Measurements from ENCODE around the gene ENTR1.

Gene ENTR1

DNA sequence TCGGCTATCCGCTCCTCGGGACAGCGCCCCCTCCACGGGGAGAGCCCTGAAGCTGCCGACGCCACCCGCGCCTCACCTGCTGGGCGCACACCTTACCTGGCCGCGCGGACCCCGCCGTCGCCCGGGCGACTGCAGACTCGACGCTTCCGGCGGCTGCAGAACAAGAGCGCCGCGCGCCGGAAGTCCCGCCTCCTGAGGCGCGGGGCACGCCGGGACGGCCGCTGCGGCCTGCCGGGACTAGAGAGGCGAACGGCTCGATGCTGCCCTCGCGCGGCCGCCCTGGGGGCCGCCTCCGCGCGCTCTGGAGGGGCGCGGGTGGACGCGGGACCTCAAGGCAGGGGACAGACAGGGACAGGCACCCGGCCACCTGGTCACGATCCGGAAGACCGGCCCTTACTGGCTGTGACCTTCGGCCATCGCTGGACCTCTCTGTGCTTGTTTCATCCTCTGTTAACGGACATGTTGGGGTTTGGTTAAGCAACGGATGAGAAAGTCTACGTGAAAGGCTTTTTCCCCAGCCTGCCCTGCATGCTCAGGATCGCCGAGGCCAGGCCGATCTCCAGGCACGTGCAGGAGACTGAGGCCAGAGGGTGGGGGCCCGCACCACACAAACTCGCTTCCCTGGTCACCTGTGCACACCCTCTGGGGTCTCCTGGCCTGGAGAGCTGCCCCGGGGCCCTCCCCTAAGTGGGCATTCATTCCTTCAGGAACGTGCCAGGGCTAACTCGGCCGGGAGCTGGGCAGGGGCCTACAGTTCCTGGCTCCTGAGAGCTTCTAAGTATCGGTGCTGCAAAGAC, 10.2 kb downstream of the ENTR1 start, which contains the start of gene SNAPC4:
TSS of gene SNAPC4 (minus strand) at position 133 of the 797 bp plus-strand sequence. CDS start 1,742 bp downstream, outside the sequence.
- in situ Hi-C loops (cut with HindIII; ENCODE audit: low sequenced_read_pairs) = no loop called here

- in situ Hi-C loops (cut with HindIII; ENCODE audit: low sequenced_read_pairs) = no loop called here
Observed at GRCh38 chr9:136399176-136400037, 11.0 kb downstream of the ENTR1 start.

GRCh38 chr9:136398286-136398685, 12.1 kb downstream of the ENTR1 start:
- in situ Hi-C loops (cut with HindIII; ENCODE audit: low sequenced_read_pairs) = no loop called here

- in situ Hi-C loops (cut with HindIII; ENCODE audit: low sequenced_read_pairs) = no loop called here
Observed at GRCh38 chr9:136397643-136398042, 12.8 kb downstream of the ENTR1 start.

DNA sequence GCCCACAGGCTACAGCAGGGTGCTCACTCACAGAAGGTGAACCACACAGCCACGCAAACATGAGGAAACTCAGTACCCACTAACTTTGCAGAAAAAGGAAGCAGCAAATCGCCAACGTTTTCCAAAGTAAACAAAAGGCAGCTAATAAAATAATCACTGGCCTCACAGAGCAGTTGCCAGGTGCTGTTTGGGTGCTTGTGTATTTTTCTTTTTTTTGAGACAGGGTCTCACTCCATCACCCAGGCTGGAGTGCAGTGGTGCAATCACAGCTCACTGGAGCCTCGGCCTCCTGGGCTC, 14.2 kb downstream of the ENTR1 start:
- in situ Hi-C loops (cut with HindIII; ENCODE audit: low sequenced_read_pairs) = no loop called here

GRCh38 chr9:136395345-136396218, 14.8 kb downstream of the ENTR1 start:
- in situ Hi-C loops (cut with HindIII; ENCODE audit: low sequenced_read_pairs) = no loop called here

DNA sequence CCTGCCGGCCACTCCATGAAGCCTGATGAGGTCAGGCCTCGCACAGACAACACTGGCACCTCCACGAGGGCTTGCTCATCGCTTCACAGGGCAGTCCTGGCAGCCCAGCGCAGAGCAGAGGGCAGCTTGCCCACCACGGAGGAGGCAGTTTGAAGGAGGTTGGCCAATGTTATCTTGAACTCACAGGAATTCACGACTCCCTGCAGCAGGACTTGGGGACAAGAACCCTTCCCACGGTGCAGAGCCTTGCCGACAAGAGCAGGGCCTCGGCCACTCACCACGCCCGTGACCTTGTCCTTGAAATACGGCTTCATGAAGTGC, 15.4 kb downstream of the ENTR1 start:
- in situ Hi-C loops (cut with HindIII; ENCODE audit: low sequenced_read_pairs) = no loop called here

DNA sequence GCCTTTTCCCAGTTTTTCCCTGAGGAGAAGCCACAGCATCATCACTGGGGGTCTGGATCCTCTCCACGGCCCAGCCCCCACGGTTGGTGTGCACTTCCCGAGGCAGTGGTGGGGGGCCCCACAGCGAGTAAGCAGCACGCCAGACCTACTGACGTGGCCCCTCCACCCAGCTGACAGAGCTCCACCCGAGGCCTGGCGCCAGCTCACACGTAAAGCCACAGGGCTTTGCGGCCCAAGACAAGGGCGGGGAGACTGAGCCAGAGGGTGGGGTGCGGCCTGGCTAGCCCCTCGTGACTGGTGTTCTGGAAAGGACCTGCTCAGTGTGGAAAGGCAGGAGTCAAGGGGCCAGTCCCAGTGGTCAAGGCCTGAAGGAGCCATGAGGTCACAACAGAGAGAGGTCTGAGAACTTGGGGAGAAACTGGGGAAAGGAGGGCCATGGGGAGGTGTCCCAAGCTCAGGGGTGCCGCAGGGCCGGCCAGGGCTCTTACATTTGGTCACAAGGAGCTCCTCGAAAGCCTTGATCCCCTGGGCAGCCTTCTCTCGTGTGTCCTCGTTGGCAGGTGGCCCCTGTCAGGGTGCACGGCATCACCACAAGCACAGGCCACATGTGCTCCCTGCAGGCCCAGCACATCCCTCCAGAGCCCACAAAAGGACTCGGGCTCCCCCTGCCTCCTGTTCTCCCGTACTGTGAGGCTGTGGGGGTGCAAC, 15.9 kb downstream of the ENTR1 start:
- in situ Hi-C loops (cut with HindIII; ENCODE audit: low sequenced_read_pairs) = no loop called here

DNA sequence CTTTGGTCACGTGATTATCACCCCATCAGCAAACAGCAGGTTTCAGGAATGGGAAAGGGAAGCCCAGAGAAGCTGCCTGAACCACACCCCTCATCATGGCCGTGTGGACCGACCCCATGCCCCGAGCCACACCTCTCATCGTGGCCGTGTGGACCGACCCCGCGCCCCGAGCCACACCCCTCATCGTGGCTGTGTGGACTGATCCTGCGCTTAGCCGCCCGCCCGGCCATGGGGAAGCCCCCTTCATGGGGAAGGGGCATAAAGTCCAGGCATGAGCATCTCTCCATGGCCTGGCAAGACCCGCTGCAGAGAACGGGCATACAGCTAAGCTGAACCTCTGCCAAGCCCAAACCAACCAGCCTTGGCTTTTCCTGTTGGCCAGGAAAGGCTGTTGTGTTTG, 16.9 kb downstream of the ENTR1 start:
- in situ Hi-C loops (cut with HindIII; ENCODE audit: low sequenced_read_pairs) = no loop called here

DNA sequence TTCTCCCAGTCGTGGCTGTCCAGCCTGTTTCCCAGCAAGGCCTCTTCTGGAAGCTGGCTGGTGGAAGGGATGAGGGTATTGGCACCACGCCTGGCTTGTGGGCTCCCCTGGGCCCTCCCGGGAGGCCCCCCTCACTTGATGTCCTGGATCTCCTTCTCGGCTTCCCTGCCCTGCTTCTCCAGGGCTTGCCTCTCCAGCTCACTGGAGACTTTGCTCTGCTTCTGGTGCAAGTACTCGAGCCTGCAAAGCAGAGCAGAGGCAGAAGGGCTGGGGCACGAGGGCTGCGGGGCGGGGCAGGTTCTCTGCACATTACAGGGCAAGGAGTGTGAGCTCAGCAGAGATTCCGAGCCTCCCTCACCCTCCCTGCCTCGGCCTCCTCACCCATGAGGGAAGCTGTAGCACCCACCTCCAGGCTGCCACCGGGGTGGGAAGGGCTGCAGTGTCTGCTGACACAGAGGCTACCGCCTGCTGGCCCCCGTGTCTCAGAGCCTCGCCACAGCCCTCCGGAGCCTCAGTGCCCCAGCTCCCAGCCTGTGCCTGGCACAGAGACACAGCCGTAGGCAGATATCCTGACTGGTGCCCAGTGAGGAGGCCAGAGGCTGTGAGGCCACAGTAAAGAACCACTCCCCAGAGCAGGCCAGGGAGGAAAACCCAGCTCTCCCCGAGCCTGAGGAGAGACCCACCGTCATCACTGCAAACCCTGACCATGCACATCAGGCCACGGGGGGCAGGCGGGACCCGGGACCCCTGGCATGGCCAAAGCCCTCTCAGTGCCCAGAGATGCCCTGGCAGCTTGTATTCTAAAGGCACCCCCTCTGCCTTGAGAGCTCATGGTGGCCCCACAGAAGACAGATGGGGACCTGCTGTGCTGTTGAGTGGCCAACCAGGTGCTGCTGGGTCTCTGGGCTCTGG, 17.6 kb downstream of the ENTR1 start:
- in situ Hi-C loops (cut with HindIII; ENCODE audit: low sequenced_read_pairs) = no loop called here

DNA sequence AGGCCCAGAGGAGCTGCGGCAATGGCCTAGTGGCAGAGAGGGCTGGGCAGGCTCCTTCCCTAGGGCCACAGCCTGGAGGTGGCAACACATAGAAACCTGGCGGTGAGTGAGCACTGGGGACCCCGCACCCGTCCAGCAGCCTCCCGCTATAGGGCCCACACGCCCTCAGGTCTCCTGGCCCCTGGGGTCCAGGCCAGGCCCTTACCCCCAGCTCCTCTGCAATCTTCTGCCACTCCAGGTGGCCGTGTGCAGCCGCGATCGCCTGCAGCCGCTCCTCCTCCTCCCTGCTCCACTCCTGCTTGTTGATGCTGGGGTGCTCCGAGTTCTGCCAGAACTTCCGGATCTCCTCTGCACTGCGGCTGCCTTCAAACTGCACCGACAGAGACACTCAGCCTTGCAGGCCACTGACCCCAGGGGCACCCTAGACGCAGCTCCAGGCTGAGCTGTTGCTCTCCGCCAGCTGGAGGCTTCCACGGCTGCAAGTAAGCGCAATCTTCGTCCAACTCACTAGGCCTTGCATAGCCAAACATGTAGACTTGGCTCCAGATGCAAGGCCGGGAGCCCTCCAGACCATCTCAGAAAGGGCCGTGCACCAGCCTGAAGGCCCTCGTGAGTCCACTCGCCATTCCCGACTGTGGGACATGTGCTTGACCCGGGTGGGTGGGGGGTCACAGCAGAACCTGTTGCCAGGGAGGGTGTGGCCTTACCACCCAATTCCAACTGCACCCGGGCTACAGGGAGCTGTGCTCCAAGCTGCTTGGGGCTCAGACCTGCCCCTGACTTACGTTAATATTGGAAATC, 18.5 kb downstream of the ENTR1 start:
- in situ Hi-C loops (cut with HindIII; ENCODE audit: low sequenced_read_pairs) = no loop called here

- in situ Hi-C loops (cut with HindIII; ENCODE audit: low sequenced_read_pairs) = no loop called here
Observed at GRCh38 chr9:136389396-136389795, 21.0 kb downstream of the ENTR1 start.

DNA sequence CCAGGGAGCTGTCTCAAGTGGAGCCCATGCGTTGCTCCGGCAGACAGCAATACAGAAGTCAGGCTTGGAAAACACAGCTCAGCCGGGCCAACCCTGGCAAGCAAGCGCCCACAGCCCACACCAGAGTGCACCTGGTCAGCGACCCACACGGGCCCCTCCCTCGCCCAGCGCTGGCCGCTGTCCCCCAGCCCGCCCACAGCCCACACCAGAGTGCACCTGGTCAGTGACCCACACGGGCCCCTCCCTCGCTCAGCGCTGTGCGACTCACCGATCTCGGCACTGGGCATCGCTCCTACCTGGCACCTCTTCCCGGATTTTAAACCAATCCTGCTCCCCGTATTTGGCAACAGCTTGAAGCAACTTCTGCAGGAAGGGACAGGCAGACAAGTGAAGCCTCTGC, 23.2 kb downstream of the ENTR1 start:
- in situ Hi-C loops (cut with HindIII; ENCODE audit: low sequenced_read_pairs) = no loop called here

DNA sequence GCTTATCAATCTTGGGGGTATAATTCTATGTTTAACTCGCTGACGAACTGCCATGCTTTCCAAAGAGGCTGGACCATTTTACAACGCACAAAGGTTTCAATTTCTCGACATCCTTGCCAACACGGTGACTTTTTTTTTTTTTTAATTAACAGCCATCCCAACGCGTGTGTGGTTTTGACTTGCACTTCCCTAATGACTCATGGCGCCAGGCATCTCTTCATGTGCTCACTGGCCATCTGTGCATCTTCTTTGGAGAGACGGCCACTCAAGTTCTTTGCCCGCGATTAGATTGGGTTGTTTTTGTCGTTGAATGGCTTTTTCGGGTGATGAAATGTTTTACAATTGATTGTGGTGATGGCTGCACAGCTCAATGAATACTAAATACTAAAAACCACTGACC, 24.4 kb downstream of the ENTR1 start:
- in situ Hi-C loops (cut with HindIII; ENCODE audit: low sequenced_read_pairs) = no loop called here

DNA sequence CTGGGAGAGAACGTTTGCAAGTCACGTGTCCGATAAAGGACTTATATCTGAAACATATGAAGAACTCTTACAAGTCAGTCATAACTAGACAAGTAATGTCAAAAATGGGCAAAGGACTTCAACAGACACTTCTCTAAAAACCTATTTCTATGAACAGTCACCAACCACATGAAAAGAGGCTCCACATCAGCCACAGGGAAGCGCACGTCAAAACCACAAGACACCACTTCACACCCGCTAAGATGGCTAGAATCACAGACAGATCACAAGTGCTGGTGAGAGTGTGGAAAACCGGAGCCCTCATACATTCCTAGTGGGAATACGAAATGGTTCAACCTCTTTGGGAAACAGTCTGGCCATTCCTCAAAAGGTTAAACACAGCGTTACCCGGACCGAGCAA, 25.4 kb downstream of the ENTR1 start:
- in situ Hi-C loops (cut with HindIII; ENCODE audit: low sequenced_read_pairs) = no loop called here

DNA sequence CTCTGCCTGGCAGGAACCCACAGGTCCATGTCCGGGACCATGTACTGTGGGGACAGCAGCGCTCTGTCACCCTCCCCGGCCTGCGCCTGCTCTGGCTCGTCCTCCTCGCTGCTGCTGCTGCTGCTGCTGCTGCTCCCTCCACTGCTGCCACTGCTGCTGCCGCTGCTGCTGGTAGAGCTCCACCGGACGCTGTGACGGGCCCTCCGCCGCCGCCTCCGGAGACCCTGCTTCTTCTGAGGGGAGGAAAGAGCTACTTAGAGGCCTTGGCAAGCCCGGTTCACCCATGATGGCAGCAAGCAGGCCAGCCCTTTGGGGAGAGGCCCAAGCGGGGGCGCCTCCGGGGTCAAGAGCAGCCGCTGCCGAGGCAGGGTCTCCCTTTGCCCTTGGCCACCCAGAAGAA, 27.0 kb downstream of the ENTR1 start:
- in situ Hi-C loops (cut with HindIII; ENCODE audit: low sequenced_read_pairs) = no loop called here

- in situ Hi-C loops (cut with HindIII; ENCODE audit: low sequenced_read_pairs) = no loop called here
Observed at GRCh38 chr9:136381966-136382513, 28.4 kb downstream of the ENTR1 start.

DNA sequence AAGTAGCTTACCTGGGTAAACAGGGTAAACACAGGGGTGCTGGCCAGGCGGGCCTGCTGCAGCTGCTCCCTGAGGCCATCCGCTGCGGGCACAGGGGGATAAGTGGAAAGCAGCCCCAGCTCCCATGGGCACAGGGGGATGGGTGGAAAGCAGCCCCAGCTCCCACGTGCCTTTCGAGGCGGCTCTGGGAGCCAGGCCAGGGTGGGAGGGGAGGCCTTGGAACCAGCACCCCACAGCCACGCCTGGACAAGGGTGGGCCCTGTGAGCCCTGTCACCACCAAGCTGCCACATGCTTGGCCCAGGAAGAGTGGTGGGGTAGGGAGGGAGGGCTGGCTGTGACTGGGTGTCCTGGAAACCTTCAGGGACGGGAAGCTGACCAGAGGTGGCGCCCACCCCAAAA, 29.1 kb downstream of the ENTR1 start:
- in situ Hi-C loops (cut with HindIII; ENCODE audit: low sequenced_read_pairs) = no loop called here

GRCh38 chr9:136380381-136380780, 30.0 kb downstream of the ENTR1 start:
- in situ Hi-C loops (cut with HindIII; ENCODE audit: low sequenced_read_pairs) = no loop called here
